ENCODE results near the gene CTBP1. TPM values are rescaled to one million over a fixed set of nuclear protein-coding genes. Genes with fewer than 3 reads are reported as not detected.

CTBP1 gene
- total and polyA plus RNA-seq, 4 donors = 121 to 204 (median 138) TPM

DNA sequence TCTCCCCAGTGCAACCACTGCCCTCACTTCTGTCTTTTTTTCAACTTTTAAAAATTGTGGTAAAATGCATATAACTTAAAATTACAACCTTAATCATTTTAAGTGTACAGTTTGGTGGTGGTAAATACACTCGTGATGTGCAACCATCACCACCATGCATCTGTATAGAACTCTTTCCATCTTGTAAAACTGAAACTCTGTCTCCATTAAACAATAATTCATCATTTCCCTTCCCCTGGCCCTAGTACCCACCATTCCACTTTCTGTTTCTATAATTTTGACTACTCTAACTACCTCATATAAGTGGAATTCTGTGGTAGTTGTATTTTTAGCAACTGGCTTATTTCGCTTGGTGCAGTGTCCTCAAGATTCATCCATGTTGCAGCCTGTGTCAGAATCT is 6.8 kb upstream of the CTBP1 start:
- ATAC-seq (ENCODE audit: insufficient read depth, low FRiP score) (no peak), DNase-seq (no peak)
- no peak overlapping the region for H3K4me3 ChIP-seq
- H3K27me3 ChIP-seq (ENCODE audit: control insufficient read depth in 3 of 3, insufficient read depth in 3 of 3, low read length in 2 of 3) = no peaks in the 10 kb centered on the region
- peaks cover 0 to 30% (median 2%) of the 10 kb centered on the region in 4 donors for H3K9me3 ChIP-seq (ENCODE audit: control insufficient read depth in 4 of 4, insufficient read depth in 3 of 4, low read length in 3 of 4)
- H3K9ac ChIP-seq (ENCODE audit: insufficient read depth in 1 of 2, low read length in 2 of 2) = no peak overlapping the region
- 94 to 99% methylated on average over 2 of the region's 2 CpGs for WGBS, 2 donors
- TF ChIP-seq, protein P1, sequence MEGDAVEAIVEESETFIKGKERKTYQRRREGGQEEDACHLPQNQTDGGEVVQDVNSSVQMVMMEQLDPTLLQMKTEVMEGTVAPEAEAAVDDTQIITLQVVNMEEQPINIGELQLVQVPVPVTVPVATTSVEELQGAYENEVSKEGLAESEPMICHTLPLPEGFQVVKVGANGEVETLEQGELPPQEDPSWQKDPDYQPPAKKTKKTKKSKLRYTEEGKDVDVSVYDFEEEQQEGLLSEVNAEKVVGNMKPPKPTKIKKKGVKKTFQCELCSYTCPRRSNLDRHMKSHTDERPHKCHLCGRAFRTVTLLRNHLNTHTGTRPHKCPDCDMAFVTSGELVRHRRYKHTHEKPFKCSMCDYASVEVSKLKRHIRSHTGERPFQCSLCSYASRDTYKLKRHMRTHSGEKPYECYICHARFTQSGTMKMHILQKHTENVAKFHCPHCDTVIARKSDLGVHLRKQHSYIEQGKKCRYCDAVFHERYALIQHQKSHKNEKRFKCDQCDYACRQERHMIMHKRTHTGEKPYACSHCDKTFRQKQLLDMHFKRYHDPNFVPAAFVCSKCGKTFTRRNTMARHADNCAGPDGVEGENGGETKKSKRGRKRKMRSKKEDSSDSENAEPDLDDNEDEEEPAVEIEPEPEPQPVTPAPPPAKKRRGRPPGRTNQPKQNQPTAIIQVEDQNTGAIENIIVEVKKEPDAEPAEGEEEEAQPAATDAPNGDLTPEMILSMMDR (IDR thresholded peaks at IDR 0.05; ENCODE audit: control extremely low read depth, extremely low read depth) = no peak
- peaks cover 0 to 24% (median 4%) of the 10 kb centered on the region in 4 donors for H3K36me3 ChIP-seq (ENCODE audit: control insufficient read depth in 4 of 4, insufficient read depth in 4 of 4, low read length in 4 of 4)
- H3K4me1 ChIP-seq (ENCODE audit: control insufficient read depth in 5 of 5, insufficient read depth in 5 of 5, low read length in 5 of 5) = peaks cover 0 to 7% (median 0%) of the 10 kb centered on the region in 5 donors
- no peak overlapping the region for H3K27ac ChIP-seq (ENCODE audit: low read depth in 1 of 2, low read length in 1 of 2)

DNA sequence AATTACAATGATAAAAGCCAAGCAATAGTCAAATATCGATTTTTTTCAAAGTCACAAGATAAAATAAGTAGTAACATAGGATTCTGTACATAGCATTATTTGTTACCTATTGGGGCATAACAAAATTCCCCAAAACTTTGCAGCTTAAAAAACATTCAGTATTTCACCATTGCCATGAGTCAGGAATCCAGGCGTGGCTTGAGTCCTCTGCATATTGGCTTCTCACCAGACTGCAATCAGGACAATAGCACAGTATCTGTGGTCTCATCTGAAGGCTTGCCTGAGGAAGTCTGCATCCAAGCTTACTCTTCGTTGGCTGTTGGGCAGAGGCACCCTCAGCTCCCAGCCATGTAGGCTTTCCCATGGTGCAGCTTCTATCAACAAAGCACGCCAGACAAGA is 6.2 kb upstream of the CTBP1 start:
- ATAC-seq (ENCODE audit: insufficient read depth, low FRiP score) (no peak), DNase-seq (no peak)
- Histone ChIP-seq H3K36me3 (ENCODE audit: control insufficient read depth in 4 of 4, insufficient read depth in 4 of 4, low read length in 4 of 4) (peaks cover 0 to 26% (median 4%) of the 10 kb centered on the region in 4 donors), H3K27ac (ENCODE audit: low read depth in 1 of 2, low read length in 1 of 2) (no peak overlapping the region), H3K9me3 (ENCODE audit: control insufficient read depth in 4 of 4, insufficient read depth in 3 of 4, low read length in 3 of 4) (peaks cover 0 to 30% (median 2%) of the 10 kb centered on the region in 4 donors), H3K4me1 (ENCODE audit: control insufficient read depth in 5 of 5, insufficient read depth in 5 of 5, low read length in 5 of 5) (peaks cover 0 to 12% (median 1%) of the 10 kb centered on the region in 5 donors), H3K9ac (ENCODE audit: insufficient read depth in 1 of 2, low read length in 2 of 2) (no peak overlapping the region), H3K27me3 (ENCODE audit: control insufficient read depth in 3 of 3, insufficient read depth in 3 of 3, low read length in 2 of 3) (no peaks in the 10 kb centered on the region), H3K4me3 (no peak overlapping the region)
- WGBS, 2 donors = 93 to 98% methylated on average over 4 of the region's 4 CpGs
- TF ChIP-seq, protein P1 (IDR thresholded peaks at IDR 0.05; ENCODE audit: control extremely low read depth, extremely low read depth) = no peak

DNA sequence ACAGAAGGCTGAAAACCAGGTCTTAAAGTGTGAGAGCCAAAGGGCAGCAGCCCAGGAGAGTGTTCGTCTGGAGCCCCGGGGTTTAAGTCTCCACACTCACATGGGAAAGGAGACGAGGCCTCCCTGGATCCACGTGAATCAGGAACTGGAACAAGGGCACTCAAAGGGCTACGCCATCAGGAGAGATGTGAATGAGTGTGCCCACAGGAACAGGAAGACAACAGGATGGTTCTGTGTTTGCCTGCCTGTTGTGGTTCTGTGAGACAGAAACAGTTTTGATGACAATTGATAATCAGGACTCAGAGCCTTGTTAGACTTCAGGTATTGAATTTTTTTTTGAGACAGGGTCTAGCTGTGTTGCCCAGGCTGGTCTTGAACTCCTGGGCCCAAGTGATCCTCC is 4.9 kb upstream of the CTBP1 start:
- Histone ChIP-seq H3K27ac (ENCODE audit: low read depth in 1 of 2, low read length in 1 of 2) (no peak overlapping the region), H3K27me3 (ENCODE audit: control insufficient read depth in 3 of 3, insufficient read depth in 3 of 3, low read length in 2 of 3) (no peaks in the 10 kb centered on the region), H3K36me3 (ENCODE audit: control insufficient read depth in 4 of 4, insufficient read depth in 4 of 4, low read length in 4 of 4) (peaks cover 0 to 26% (median 4%) of the 10 kb centered on the region in 4 donors), H3K4me3 (no peak overlapping the region), H3K9me3 (ENCODE audit: control insufficient read depth in 4 of 4, insufficient read depth in 3 of 4, low read length in 3 of 4) (peaks cover 0 to 30% (median 2%) of the 10 kb centered on the region in 4 donors), H3K4me1 (ENCODE audit: control insufficient read depth in 5 of 5, insufficient read depth in 5 of 5, low read length in 5 of 5) (peaks cover 0 to 16% (median 4%) of the 10 kb centered on the region in 5 donors), H3K9ac (ENCODE audit: insufficient read depth in 1 of 2, low read length in 2 of 2) (no peak overlapping the region)
- 94 to 96% methylated on average over 5 of the region's 5 CpGs for WGBS, 2 donors
- ATAC-seq (ENCODE audit: insufficient read depth, low FRiP score) (no peak), DNase-seq (no peak)
- TF ChIP-seq, protein P1 (IDR thresholded peaks at IDR 0.05; ENCODE audit: control extremely low read depth, extremely low read depth) = no peak
